ENCODE measurements around the gene OVCA2.

DNA sequence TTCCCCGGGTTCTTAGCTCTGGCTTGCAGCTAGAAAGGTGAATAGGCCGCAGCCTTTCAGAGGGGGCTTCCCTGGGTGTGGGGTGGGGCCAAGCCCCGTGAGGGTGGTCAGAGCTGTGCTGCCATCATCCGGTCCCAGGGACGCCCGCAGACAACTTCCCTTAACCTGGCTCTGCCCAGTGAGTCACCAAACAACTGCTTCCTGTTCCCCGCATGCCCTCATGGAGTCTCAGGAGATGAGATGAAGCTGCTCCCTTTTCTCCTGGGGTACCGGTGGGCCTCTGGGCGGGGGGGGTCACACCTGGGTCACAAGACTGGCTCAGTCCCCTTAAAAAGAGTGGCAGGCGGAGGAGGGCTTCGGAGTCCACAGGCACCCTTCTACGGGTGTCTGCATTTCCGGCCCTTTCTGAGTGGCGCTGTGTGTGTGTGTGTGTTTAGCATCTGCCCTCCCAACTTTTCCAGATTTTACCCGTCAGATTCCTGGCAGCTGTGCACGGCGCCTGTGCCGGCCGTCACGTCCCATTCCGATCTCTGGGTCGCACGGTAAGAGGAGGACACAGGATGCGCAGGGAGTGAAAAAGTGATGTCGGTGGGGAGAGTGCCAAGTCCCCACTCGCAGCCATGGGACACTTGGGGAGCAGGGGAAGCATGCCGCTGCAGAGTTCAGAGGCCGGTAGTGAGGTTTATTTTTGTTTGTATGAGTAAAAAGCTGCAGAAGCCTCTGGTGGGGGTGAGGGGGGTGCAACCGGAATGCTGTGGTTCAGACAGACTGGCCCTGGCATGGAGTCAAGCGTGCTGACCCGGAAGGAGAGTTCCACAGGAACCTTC, 29.8 kb downstream of the OVCA2 start:
- TF ChIP-seq, protein P1, sequence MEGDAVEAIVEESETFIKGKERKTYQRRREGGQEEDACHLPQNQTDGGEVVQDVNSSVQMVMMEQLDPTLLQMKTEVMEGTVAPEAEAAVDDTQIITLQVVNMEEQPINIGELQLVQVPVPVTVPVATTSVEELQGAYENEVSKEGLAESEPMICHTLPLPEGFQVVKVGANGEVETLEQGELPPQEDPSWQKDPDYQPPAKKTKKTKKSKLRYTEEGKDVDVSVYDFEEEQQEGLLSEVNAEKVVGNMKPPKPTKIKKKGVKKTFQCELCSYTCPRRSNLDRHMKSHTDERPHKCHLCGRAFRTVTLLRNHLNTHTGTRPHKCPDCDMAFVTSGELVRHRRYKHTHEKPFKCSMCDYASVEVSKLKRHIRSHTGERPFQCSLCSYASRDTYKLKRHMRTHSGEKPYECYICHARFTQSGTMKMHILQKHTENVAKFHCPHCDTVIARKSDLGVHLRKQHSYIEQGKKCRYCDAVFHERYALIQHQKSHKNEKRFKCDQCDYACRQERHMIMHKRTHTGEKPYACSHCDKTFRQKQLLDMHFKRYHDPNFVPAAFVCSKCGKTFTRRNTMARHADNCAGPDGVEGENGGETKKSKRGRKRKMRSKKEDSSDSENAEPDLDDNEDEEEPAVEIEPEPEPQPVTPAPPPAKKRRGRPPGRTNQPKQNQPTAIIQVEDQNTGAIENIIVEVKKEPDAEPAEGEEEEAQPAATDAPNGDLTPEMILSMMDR (conservative IDR thresholded peaks at IDR 0.05), result no peak
- TF ChIP-seq ZFX (IDR thresholded peaks at IDR 0.05), result no peak

All from C4-2B (cell line).